Middle frontal gyrus (tissue), 1 donor: ENCODE results near the gene ENC1.

Source experiments
- DNase-seq: peaks from one replicate; pipeline ENCODE4 v3.0.0-alpha.2; 2015; ENCODE audit warnings: low spot score; ENCODE audit errors: extremely low spot score

Gene ENC1

GRCh38 chr5:74655716-74656115 lies 15.2 kb upstream of the ENC1 start:
- no peak for DNase-seq

GRCh38 chr5:74655206-74655605 lies 14.7 kb upstream of the ENC1 start:
- no peak for DNase-seq

GRCh38 chr5:74653991-74654390 lies 13.5 kb upstream of the ENC1 start:
- DNase-seq = no peak

GRCh38 chr5:74652576-74652975 lies 12.0 kb upstream of the ENC1 start:
- no peak for DNase-seq

GRCh38 chr5:74651710-74652109 lies 11.2 kb upstream of the ENC1 start:
- no peak for DNase-seq

GRCh38 chr5:74649421-74649973 lies 9.0 kb upstream of the ENC1 start:
- no peak for DNase-seq

GRCh38 chr5:74648835-74649293 lies 8.3 kb upstream of the ENC1 start:
- DNase-seq = peak; percentile 58

- no peak for DNase-seq
These were observed 6.6 kb upstream of the ENC1 start for GRCh38 chr5:74647096-74647495.

GRCh38 chr5:74643111-74643562 lies 2.6 kb upstream of the ENC1 start:
- DNase-seq = no peak

- DNase-seq = no peak
These were observed 2.0 kb upstream of the ENC1 start for GRCh38 chr5:74642543-74642863.

- peak; percentile 73 for DNase-seq
These were observed 1.4 kb upstream of the ENC1 start for GRCh38 chr5:74641735-74642542.

GRCh38 chr5:74640954-74641734 lies 616 bp upstream of the ENC1 start:
- peak; percentile 63 for DNase-seq

- DNase-seq = no peak
These were observed 600 bp downstream of the ENC1 start for GRCh38 chr5:74639807-74640449.

- DNase-seq = no peak
These were observed 1.3 kb downstream of the ENC1 start for GRCh38 chr5:74638970-74639806.

GRCh38 chr5:74638544-74638969 lies 2.0 kb downstream of the ENC1 start:
- DNase-seq = no peak

GRCh38 chr5:74636552-74636951 lies 4.0 kb downstream of the ENC1 start:
- no peak for DNase-seq

GRCh38 chr5:74636149-74636548 lies 4.4 kb downstream of the ENC1 start:
- DNase-seq = no peak

- DNase-seq = no peak
These were observed 5.8 kb downstream of the ENC1 start for GRCh38 chr5:74634611-74635286.

GRCh38 chr5:74633695-74634094 lies 6.8 kb downstream of the ENC1 start:
- DNase-seq = no peak

GRCh38 chr5:74632947-74633356 lies 7.6 kb downstream of the ENC1 start:
- no peak for DNase-seq
